Effector memory CD4-positive, alpha-beta T cell (primary cell): ENCODE data around the gene TMIE.

ENCODE experiments used
- DNase-seq, 3 donors: peaks; one replicate each; pipeline ENCODE4 v3.0.0-alpha.2; 2020
- H3K27ac ChIP-seq: 2 replicates; pipeline ENCODE4 v1.7.0; 2013; ENCODE audit warnings: mild to moderate bottlenecking, low read length, moderate library complexity; ENCODE audit not compliant: insufficient read depth, poor library complexity, severe bottlenecking
- H3K27me3 ChIP-seq: replicated peaks from 2 replicates; pipeline ENCODE4 v1.7.0; 2013; ENCODE audit warnings: mild to moderate bottlenecking, low read length; ENCODE audit not compliant: insufficient read depth, control insufficient read depth, poor library complexity, severe bottlenecking
- H3K36me3 ChIP-seq: 2 replicates; pipeline ENCODE4 v1.7.0; 2013; ENCODE audit warnings: mild to moderate bottlenecking, low read length, moderate library complexity; ENCODE audit not compliant: control insufficient read depth, insufficient read depth
- H3K4me1 ChIP-seq: 2 replicates; pipeline ENCODE4 v1.7.0; 2013; ENCODE audit warnings: low read length, mild to moderate bottlenecking; ENCODE audit not compliant: control insufficient read depth, insufficient read depth, poor library complexity, severe bottlenecking
- H3K4me3 ChIP-seq: 2 replicates; pipeline ENCODE4 v1.7.0; 2013; ENCODE audit warnings: low read length, low read depth, mild to moderate bottlenecking; ENCODE audit not compliant: insufficient read depth, poor library complexity, severe bottlenecking
- H3K9me3 ChIP-seq: 2 replicates; pipeline ENCODE4 v1.7.0; 2013; ENCODE audit warnings: mild to moderate bottlenecking, low read length, moderate library complexity; ENCODE audit not compliant: control insufficient read depth

TMIE gene

GRCh38 chr3:46675843-46676567 is 25.2 kb upstream of the TMIE start:
- Histone ChIP-seq H3K27me3 (no peaks in the 10 kb centered on the region), H3K9me3 (no peaks in the 10 kb centered on the region), H3K27ac (no peak overlapping the region), H3K4me3 (no peak overlapping the region), H3K36me3 (no peaks in the 10 kb centered on the region), H3K4me1 (no peaks in the 10 kb centered on the region)
- DNase-seq, result no peak

- H3K4me3 ChIP-seq, result no peak overlapping the region
- H3K27me3 ChIP-seq, result no peaks in the 10 kb centered on the region
- no peaks in the 10 kb centered on the region for H3K4me1 ChIP-seq
- no peaks in the 10 kb centered on the region for H3K36me3 ChIP-seq
- H3K9me3 ChIP-seq, result no peaks in the 10 kb centered on the region
- no peak for DNase-seq
- H3K27ac ChIP-seq, result no peak overlapping the region
These were observed 24.4 kb upstream of the TMIE start for GRCh38 chr3:46676601-46677410.

GRCh38 chr3:46677411-46677726 is 23.8 kb upstream of the TMIE start:
- Histone ChIP-seq H3K9me3 (no peaks in the 10 kb centered on the region), H3K27me3 (no peaks in the 10 kb centered on the region), H3K36me3 (peaks cover 3% of the 10 kb centered on the region), H3K27ac (no peak overlapping the region), H3K4me3 (no peak overlapping the region), H3K4me1 (no peaks in the 10 kb centered on the region)
- DNase-seq, result no peak

GRCh38 chr3:46678280-46678679 is 22.9 kb upstream of the TMIE start:
- H3K4me1 ChIP-seq, result no peaks in the 10 kb centered on the region
- peaks cover 6% of the 10 kb centered on the region for H3K36me3 ChIP-seq
- H3K9me3 ChIP-seq, result no peaks in the 10 kb centered on the region
- H3K27ac ChIP-seq, result no peak overlapping the region
- H3K27me3 ChIP-seq, result no peaks in the 10 kb centered on the region
- no peak for DNase-seq
- H3K4me3 ChIP-seq, result no peak overlapping the region

- Histone ChIP-seq H3K9me3 (no peaks in the 10 kb centered on the region), H3K4me3 (no peak overlapping the region), H3K4me1 (no peaks in the 10 kb centered on the region), H3K27me3 (no peaks in the 10 kb centered on the region), H3K27ac (no peak overlapping the region), H3K36me3 (peaks cover 11% of the 10 kb centered on the region)
- no peak for DNase-seq
These were observed 21.5 kb upstream of the TMIE start for GRCh38 chr3:46679681-46680080.

GRCh38 chr3:46680298-46680826 is 20.8 kb upstream of the TMIE start:
- Histone ChIP-seq H3K4me1 (no peaks in the 10 kb centered on the region), H3K27ac (no peak overlapping the region), H3K27me3 (no peaks in the 10 kb centered on the region), H3K9me3 (no peaks in the 10 kb centered on the region), H3K36me3 (peaks cover 16% of the 10 kb centered on the region), H3K4me3 (no peak overlapping the region)
- DNase-seq, result no peak

GRCh38 chr3:46681387-46681786 is 19.8 kb upstream of the TMIE start:
- H3K27me3 ChIP-seq, result no peaks in the 10 kb centered on the region
- no peaks in the 10 kb centered on the region for H3K4me1 ChIP-seq
- H3K9me3 ChIP-seq, result no peaks in the 10 kb centered on the region
- DNase-seq, result no peak
- no peak overlapping the region for H3K4me3 ChIP-seq
- no peak overlapping the region for H3K27ac ChIP-seq
- peaks cover 24% of the 10 kb centered on the region for H3K36me3 ChIP-seq

- H3K27ac ChIP-seq, result no peak overlapping the region
- H3K4me3 ChIP-seq, result no peak overlapping the region
- H3K9me3 ChIP-seq, result no peaks in the 10 kb centered on the region
- DNase-seq, result no peak
- no peaks in the 10 kb centered on the region for H3K4me1 ChIP-seq
- H3K36me3 ChIP-seq, result peaks cover 25% of the 10 kb centered on the region
- H3K27me3 ChIP-seq, result no peaks in the 10 kb centered on the region
These were observed 19.2 kb upstream of the TMIE start for GRCh38 chr3:46681856-46682540.

GRCh38 chr3:46682974-46683373 is 18.2 kb upstream of the TMIE start:
- DNase-seq, result no peak
- Histone ChIP-seq H3K4me1 (no peaks in the 10 kb centered on the region), H3K4me3 (no peak overlapping the region), H3K9me3 (no peaks in the 10 kb centered on the region), H3K27ac (no peak overlapping the region), H3K36me3 (peaks cover 33% of the 10 kb centered on the region), H3K27me3 (no peaks in the 10 kb centered on the region)

GRCh38 chr3:46684891-46685290 is 16.3 kb upstream of the TMIE start:
- H3K27me3 ChIP-seq, result no peaks in the 10 kb centered on the region
- no peaks in the 10 kb centered on the region for H3K9me3 ChIP-seq
- H3K4me3 ChIP-seq, result no peak overlapping the region
- H3K4me1 ChIP-seq, result no peaks in the 10 kb centered on the region
- no peak overlapping the region for H3K27ac ChIP-seq
- peaks cover 33% of the 10 kb centered on the region for H3K36me3 ChIP-seq
- DNase-seq, result no peak
